Body of pancreas (tissue), 4 donors: ENCODE measurements around the gene XRCC4.

Experiments used
- CTCF ChIP-seq, 7 experiments: fragments of 450-650 bp in 4 of 7; fragments of 200-600 bp in 3 of 7; sonication (generic) in 3 of 7; IDR thresholded peaks; one replicate each; pipeline ENCODE4 v1.5.1; 2016 to 2019; ENCODE audit warnings: antibody characterized with exemption in 7 of 7
- POLR2A ChIP-seq, 3 donors: fragments of 450-650 bp; IDR thresholded peaks; one replicate each; pipeline ENCODE4 v1.6.1; 2016; ENCODE audit warnings: antibody characterized with exemption in 3 of 3, mild to moderate bottlenecking in 2 of 3

GRCh38 chr5:83118976-83119375, 41.6 kb downstream of the XRCC4 start:
- TF ChIP-seq CTCF (IDR thresholded peaks at IDR 0.05), result no peak
- TF ChIP-seq POLR2A (IDR thresholded peaks at IDR 0.05), result no peak
